NCI-H187 treated with DMSO at 0.1 percent for 48 hours (cell line): ENCODE measurements around the gene PICALM.
"Not testable (repeated sequence)": the region's sequence is repeated elsewhere in the genome, so short reads cannot be mapped to it uniquely, and the experiment has no call there.

Experiments
- DNase-seq: peaks from one replicate; lab custom pipeline; 2025; lab: John Stamatoyannopoulos, UW

PICALM gene

GRCh38 chr11:85970593-85970992 lies 98.3 kb downstream of the PICALM start:
- no peak for DNase-seq

GRCh38 chr11:85967457-85967856 lies 101.4 kb downstream of the PICALM start:
- no peak for DNase-seq

- DNase-seq, result no peak
These were observed 103.7 kb downstream of the PICALM start for GRCh38 chr11:85965202-85965601.

- DNase-seq, result peak; percentile 53
These were observed 106.9 kb downstream of the PICALM start for GRCh38 chr11:85961930-85962363.

- DNase-seq, result no peak
These were observed 107.8 kb downstream of the PICALM start for GRCh38 chr11:85961130-85961529.

- DNase-seq, result no peak
These were observed 108.2 kb downstream of the PICALM start for GRCh38 chr11:85960678-85961077.

GRCh38 chr11:85955531-85955930 lies 113.4 kb downstream of the PICALM start:
- no peak for DNase-seq

- no peak for DNase-seq
These were observed 115.3 kb downstream of the PICALM start for GRCh38 chr11:85953491-85954143.

- not testable (repeated sequence) for DNase-seq
These were observed 116.8 kb downstream of the PICALM start for GRCh38 chr11:85952108-85952485.

- no peak for DNase-seq
These were observed 117.3 kb downstream of the PICALM start for GRCh38 chr11:85951428-85952107.

GRCh38 chr11:85951049-85951405 lies 117.9 kb downstream of the PICALM start:
- no peak for DNase-seq

GRCh38 chr11:85950317-85951048 lies 118.4 kb downstream of the PICALM start:
- DNase-seq, result no peak

- no peak for DNase-seq
These were observed 119.1 kb downstream of the PICALM start for GRCh38 chr11:85949798-85950197.

- DNase-seq, result no peak
These were observed 120.0 kb downstream of the PICALM start for GRCh38 chr11:85948884-85949283.

GRCh38 chr11:85947431-85948272 lies 121.2 kb downstream of the PICALM start:
- DNase-seq, result no peak

GRCh38 chr11:85946221-85946620 lies 122.7 kb downstream of the PICALM start:
- DNase-seq, result no peak

GRCh38 chr11:85945788-85946187 lies 123.1 kb downstream of the PICALM start:
- DNase-seq, result no peak

GRCh38 chr11:85945296-85945695 lies 123.6 kb downstream of the PICALM start:
- no peak for DNase-seq

- DNase-seq, result no peak
These were observed 127.4 kb downstream of the PICALM start for GRCh38 chr11:85941380-85941973.

- DNase-seq, result no peak
These were observed 129.5 kb downstream of the PICALM start for GRCh38 chr11:85939099-85940015.

- no peak for DNase-seq
These were observed 131.0 kb downstream of the PICALM start for GRCh38 chr11:85937835-85938234.
